GDM1 (cell line): ENCODE results near the gene CSTPP1.
A peak's percentile ranks its signal among the peaks of the same experiment; 100 is the strongest.

Source experiments
- DNase-seq: peaks from one replicate; lab custom pipeline; 2025; lab: John Stamatoyannopoulos, UW

Gene CSTPP1, protein sequence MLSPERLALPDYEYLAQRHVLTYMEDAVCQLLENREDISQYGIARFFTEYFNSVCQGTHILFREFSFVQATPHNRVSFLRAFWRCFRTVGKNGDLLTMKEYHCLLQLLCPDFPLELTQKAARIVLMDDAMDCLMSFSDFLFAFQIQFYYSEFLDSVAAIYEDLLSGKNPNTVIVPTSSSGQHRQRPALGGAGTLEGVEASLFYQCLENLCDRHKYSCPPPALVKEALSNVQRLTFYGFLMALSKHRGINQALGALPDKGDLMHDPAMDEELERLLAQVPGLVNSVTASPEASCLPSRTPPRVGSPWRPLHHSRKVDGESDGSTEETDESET

DNA sequence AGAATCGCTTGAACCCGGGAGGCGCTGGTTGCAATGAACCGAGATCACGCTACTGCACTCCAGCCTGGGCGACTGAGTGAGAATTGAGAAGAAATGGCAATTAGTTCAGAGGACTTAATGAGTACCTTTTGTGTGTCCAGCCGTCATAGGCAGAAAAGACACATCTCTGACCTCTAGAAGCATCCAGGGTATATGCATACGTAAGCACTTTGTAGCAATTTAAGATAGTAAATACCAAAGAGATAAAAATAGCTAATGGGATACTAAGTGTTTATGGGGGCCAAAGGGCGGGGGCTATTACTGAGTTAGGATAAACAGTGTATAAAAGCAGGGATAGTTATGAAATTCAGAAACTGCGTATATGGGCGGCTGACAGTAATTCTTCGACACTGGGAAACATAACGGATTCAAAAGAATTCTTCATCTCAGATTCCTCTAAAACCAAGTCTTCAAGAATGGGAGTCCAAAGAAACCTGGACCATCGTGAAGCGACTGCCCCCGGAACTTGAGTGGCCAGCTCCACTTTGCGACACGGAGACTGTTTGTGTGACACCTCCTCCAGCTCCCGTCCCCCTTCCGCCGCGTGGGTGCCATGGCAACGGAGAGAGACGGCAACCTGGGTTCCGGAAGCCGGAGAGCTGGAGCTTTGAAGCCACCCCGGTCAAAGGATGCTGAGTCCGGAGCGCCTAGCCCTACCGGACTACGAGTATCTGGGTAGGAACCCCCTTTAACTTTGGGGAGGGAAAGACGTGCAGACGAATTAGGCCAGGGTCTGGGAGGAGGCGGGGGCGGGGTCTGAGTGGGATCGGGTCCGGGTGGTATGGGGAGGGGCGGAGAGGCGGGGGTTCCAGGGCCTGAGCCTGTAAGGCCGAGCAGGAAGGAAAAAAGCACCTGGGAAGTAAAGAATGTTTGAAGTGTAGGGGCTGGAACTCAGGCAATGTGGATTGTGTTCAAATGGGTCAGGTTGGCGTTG lies at the start of gene CSTPP1:
TSS of gene CSTPP1 (plus strand) at position 624 of the 973 bp plus-strand sequence. CDS start at position 669, 45 bp downstream.
- peak; percentile 77 for DNase-seq

DNA sequence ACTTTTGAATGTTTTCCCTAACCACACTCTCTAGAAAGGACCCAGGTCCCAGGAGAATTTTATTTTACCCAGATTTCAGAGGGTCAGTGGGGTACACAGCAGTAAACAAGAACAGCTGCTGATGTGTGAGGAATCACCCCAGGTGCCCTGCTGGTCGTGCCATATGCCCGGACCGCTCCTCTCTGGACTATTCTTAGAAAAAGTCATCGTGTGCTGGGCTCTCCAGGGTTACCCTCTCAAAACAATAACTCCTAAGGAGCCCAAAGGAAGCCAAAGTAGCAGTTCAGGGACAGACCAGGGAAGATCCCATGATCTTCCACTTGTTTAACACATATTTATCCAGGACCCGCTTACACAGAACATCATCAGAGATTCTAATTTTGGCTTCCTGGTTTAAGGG lies 47.9 kb upstream of the CSTPP1 start:
- DNase-seq, result no peak

DNA sequence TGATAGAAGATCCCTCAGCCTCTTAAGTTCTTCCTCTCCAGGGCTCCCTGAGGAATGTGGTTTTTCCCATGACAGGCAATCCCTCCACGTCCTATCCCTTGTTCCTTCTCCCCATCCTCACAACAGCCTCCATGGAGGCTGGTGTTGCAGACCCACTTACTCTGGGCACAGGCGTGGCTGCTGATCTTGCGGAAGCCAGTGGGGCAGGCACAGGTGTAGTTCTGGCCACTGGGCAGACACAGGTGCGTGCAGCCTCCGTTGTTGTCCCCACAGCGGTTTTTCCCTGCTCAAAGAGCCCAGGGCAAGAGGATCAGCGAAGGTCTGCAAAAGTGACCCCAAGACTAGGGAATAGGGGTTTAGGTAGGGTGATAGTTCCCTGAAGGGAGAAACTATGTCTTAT lies 47.3 kb upstream of the CSTPP1 start:
- no peak for DNase-seq

DNA sequence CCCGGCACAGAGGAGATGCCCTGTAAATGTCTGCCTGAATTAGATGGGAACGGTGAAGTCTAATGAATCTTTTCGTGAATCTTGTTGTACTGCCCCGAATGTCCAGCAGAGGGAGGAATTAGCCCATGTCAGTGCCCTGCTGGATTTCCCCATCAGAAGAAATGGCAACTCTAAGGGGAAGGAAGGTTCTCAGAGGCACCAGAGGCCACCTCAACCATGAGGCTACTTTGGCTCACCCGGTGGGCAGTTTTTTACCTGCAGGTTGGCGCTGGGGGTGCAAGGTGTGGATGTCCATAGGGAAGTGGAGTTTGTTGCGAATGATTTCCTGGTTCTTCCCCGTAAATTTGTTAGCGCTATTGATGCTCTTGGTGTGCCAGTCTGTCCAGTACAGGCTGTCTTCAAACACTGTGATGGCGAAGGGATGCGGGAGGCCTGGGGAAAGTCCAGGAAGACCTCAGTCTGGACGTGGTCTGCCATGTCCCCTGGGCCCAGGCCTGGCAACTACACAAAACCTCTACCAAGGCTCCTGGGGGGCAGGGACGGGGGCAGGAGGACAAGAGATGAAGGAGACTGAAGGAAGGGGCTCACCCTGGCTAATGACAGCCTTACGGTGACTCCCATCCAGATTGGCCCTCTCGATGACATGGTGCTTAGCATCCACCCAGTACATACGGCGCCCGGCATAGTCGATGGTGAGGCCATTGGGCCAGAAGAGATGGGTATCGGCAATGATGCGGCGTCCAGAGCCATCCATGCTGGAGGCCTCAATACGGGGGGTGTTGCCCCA lies 46.7 kb upstream of the CSTPP1 start:
- DNase-seq, result peak; percentile 33

DNA sequence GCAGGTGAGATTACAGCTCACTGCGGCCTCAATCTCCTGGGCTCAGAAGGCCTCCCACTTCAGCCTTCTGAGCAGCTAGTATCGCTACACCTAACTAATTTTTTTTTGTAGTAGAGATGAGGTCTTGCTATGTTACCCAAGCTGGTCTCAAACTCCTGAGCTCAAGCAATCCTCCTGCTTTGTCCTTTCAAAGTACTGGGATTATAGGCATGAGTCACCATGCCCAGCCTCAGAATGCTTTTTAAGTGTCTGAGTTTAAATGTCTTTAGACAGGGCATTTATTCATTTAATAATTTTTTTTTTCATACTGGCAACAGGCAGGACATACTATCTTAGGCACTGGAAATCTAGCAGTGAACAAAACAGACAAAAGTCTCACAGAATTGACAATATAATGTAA lies 45.9 kb upstream of the CSTPP1 start:
- DNase-seq, result no peak

DNA sequence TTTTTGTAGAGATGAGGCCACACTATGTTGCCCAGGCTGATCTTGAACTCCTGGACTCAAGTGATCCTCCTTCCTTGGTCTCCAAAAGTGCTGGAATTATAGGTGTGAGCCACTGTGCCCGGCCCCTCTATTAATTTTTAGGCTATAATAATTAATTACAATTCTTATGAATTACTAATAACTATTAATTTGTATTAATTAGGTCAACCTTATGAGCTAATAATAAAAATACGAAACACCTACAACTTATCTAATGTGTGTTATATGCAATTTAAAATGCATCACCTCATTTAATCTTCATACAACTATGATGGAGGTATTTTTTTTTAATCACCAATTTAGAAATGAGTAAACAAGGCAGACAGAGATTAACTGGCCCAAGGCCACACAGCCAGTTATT lies 44.5 kb upstream of the CSTPP1 start:
- DNase-seq, result no peak

DNA sequence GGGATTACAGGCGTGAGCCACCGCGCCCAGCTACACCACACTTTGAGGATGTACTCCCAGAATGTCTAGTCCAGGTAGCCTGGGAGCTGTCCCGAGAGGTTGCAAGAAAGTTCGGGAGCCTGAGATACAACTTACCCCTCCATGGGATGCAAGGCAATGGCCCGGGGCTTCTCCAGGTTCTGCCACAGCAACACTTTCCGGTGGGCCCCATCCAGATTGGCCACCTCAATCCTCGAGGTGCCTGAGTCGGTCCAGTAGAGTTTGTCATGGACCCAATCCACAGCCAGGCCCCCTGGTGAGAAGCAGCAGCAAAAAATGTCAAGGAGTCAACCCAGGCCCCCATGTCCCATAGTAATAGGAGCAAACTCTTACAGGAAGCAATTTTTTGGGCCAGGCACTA lies 43.7 kb upstream of the CSTPP1 start:
- DNase-seq, result no peak

DNA sequence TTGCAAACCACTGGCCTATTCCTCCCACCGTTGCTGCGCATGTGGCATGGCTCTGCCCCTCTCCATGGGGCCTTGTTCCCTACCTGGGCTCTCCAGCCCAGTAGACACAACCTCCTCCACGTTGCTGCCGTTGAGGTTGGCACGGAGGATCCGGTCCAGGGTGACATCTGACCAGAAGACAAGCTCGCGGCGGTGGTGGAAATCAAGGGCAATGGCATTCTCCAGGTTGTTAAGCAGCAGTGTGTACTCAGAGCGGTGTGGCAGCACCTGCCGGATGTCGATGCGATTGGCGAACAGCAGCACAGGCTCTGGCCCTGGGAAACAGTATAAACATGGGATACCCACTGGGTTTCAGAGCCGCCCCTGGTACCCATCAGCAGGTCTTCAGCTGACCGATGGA lies 42.1 kb upstream of the CSTPP1 start:
- DNase-seq, result no peak

DNA sequence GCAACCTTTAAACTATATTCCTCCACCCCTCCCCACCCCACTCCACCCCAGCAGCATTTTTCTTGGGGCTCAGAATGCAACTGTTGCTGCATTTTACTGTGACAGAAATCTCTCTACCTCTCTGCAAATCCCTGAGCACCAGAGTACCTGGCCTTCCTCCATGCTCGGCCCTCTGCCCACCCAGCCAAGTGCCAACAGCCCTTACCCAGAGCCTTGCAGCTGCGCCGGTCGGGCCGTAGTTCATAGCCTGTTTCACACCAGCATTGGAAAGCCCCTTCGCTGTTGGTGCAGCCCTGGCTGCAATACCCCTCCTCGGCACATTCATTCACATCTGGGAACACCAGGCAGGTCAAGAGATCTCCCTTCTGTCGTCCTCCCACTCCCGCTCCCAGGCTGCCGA lies 41.6 kb upstream of the CSTPP1 start:
- no peak for DNase-seq

DNA sequence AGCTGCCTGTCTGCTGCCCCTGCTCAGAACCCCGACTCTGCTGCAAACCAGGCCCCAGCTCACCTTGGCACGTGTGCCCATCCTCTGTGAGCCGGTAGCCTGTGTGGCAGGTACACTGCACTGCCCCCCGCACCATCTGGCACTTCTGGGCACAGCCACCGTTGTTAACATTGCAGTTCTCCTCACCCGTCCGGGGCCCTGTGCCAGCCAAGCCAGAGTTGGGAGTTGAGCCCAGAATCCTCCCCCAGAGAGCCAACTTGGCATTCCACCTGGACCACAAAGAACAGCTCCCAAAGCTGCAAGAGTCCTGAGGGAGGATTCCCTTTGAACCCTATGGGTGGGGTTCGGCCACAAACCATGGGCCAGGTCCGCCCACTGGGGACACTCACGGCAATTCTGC lies 40.7 kb upstream of the CSTPP1 start:
- no peak for DNase-seq

DNA sequence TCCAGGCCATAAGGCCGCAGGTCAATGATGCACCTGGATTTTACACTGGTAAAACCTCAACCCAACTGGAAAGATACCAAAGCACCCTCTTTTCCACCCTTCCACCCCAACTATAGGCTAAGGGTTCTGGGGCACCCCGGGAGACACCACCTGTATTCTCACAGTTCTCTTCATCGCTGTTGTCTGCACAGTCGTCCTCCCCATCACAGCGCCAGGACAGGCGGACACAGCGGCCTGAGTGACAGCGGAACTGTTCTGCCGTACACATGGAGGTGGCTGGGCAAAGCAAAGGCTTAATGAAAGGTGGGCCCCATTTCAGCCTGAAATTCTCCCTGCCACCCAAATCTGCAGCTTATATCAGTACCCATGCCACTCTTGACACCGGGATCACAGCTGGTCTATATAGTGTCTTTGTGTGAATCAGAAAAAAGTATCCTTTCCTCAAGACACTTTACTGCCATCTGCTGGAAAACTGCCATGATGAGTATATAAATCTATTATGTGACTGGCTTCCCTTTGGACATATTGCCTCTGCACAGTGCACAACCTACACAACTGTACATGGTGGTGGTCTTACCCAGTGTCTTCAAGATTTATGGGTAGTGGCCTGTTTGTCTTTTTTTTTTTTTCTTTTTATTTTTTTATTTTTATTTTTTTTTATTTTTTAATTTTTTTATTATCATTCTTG lies 39.7 kb upstream of the CSTPP1 start:
- no peak for DNase-seq

DNA sequence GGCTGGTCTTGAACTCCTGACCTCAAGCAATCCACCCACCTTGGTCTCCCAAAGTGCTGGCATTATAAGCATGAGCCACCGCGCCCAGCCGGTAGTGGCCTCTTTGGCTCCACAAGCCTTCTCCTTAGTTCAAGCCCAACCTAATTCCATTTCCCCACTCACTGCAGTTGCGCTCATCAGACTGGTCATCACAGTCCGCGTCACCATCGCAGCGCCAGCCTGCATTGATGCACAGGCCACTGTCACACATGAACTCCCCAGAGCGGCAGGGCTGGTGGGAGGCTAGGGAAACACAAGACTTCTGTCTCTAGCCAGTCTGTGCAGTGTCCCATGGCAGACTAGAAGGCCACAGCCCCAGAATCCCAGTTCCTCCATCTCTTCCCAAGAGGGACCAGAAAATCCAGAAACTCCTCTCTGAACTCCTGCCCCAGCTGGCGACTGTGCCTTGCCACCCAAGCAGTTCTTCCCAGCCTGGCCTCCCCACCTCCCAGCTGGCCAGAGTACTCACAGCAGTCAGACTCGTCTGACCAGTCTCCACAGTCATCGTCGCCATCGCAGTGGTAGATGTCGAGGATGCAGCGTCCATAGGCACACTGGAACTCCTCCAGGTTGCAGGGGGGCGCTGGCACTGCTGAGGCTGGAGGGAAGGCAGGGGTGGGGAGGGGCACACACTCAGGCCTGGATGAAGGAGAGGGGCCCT lies 38.0 kb upstream of the CSTPP1 start:
- DNase-seq, result no peak

DNA sequence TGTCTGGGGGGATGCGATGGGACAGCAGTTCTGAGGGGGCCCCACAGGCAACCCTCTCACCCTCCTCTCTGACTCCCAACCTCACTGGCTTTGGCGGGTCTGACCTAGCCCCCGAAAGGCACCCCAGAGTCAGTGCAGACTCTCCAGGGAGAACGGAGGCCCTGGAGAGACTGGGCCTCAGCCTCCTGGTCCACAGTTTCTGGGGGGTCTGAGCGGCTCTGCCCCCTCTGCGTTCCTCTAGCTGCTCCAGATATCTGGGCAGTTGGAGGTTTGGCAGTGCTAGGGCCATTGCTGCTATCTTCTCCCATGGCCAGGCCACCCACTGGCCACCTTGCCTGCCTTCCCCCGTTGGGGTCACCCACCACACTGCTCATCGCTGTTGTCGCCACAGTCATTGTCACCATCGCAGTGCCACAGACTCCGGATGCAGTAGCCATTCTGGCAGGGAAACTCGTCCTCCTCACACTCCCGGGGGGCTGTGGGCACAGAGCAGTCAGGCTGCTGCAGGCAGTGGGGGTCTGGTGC lies 37.0 kb upstream of the CSTPP1 start:
- DNase-seq, result no peak

DNA sequence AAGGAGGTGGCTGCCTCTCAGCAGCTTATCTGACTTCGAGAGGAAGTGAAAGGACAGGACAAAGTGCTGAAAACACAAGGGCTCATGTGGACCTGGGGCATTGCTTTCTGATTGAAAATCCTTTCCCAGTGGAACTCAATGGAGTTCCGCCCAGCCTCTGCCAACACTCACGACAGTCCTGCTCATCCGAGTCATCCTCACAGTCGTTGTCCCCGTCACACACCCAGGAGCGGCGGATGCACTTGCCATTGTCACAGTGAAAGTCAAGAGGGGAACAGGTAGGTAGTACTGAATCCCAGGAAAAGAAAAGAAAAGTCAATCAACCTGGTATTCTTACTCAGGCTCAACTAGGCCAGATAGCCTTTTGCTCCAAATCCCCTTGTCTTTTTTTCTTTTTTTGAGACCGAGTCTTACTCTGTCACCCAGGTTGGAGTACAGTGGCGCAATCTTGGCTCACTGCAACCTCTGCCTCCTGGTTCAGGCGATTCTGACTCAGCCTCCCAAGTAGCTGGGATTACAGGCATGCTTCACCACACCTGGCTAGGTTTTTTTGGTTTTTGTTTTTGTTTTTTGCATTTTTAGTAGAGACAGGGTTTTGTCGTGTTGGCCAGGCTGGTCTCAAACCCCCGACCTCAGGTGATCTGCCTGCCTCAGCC lies 36.3 kb upstream of the CSTPP1 start:
- no peak for DNase-seq

DNA sequence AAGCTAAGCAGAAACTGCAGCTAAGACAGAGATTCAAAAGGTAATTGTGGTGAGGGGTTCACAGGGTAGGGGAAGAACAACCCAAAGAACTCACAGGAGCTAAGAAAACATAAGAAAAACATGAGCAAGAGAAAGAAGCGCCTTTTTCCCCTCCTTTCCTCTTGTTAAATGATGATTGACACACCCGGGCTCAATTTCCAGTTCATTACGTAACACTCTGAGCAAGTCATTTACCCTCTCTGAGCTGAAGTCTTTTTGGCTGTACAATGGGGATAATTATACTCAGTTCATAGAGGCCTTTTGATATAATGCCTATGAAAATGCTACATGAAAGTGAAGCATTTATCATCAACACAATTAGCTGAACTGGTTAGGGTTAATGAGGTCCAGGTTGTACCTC lies 35.4 kb upstream of the CSTPP1 start:
- no peak for DNase-seq

DNA sequence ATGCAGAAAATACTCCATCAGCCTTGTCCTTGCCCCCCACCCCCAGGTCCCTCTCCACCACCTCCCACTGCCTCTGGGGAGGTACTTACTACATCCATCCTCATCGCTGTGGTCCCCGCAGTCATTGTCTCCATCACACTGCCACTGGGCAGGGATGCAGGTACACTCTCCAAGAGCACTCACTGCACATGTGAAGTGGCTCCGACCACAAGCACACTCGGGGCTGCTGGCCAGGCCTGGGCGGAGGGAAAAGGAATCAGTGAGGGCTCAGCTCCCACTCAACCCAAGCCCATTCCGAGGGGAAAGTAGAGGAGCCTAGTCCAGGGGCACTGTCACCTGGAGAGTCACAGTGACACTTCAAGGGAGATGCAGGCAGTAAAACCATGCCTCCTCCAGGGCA lies 33.9 kb upstream of the CSTPP1 start:
- no peak for DNase-seq

DNA sequence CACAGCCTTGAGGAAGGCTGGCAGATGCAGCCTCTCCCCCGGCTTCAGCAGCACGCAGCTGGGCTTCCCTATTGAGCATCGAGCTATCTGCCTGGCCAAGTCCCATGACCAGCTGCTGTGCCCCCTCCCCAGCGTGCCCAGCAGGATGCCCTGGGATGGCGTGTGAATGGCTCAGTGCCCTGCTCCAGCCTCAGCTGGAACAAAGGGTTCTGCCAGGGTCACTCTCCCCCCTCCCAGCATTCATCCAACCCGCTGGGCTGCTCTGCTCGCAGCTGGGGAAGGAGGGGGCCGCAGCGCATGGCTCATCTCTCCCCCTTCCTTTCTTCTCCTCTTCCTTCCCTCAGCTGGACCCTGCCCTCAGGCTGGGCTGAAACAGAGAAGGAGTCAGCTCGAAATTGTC lies 32.7 kb upstream of the CSTPP1 start:
- DNase-seq, result no peak

DNA sequence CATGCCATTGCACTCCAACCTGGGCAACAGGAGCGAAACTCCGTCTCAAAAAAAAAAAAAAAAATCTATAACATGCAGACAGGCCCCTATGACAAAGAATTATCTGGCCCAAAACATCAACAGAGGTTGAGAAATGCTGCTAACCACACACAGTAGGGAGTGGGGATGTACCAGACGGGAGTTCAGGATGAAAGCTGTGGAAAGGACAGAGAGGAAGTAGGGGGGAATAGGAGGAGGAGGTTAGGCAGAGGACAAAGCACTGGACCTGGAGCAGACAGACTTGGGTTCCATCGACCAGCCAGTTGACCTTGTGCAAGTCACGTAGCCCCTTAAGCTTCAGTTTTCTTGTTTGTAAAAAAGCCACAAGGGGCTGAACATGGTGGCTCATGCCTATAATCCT lies 30.8 kb upstream of the CSTPP1 start:
- no peak for DNase-seq

DNA sequence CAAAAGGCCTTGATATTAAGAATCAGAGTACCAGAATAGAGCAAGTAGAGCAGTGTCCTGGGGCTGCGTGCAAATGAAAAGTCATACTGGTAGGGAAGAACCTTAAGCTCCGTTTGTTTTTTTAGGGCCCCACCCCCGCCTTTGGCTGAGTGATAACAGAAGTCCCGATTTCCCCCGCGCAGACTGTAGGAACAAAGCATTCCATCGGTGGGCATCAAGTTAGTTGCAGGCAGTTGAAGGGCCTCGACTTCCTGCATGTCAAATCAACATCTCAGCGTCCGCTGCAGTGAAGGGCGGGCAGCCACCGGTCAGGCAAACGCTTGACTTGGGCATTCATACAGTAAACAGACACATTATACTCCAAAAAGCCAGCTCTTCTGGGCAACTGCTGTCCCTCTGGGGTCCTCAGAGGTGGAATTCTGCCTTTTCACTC lies 29.9 kb upstream of the CSTPP1 start:
- DNase-seq, result no peak

DNA sequence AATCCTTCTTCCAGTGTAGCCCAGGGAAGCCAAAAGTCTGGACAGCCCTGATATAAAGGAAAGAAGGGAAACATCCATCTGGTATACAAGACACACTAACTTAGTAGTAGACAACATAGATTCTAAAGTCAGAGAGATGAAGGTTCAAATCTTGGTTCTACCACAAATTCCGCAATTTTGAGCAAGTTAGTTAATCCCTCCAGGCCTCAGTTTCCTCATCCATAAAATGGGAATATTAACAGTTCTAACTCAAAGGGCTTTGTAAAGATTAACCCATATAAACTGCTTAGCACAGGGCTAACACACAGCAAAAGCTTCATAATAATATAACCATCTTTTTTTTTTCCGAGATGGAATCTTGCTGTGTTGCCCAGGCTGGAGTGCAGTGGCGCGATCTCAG lies 29.0 kb upstream of the CSTPP1 start:
- DNase-seq, result no peak
